Adipose tissue (tissue), 3 donors: ENCODE measurements around the gene ITPRIP. TPM values are rescaled to one million over a fixed set of nuclear protein-coding genes. Genes with fewer than 3 reads are reported as not detected.

Source experiments
- H3K27ac ChIP-seq: one replicate; pipeline ENCODE4 v1.5.1; 2013; ENCODE audit warnings: low read depth, low read length
- WGBS, 3 donors: extraction: QIAGEN DNeasy Blood & Tissue Kit; methylation state at CpG; one replicate each; pipeline ENCODE4 v1.1.7; 2013; 5-methylcytosine and 5-hydroxymethylcytosine counted together
- polyA plus RNA-seq, 3 donors: library from polyadenylated mRNA; stranded (reverse); fragments of 200-250 nt; gene quantifications; one replicate each; pipeline ENCODE4 v1.2.3, GENCODE V29; 2013
- donor health status: healthy with polysubstance abuse.
- donor health status: Bipolar disorder and iron deficiency.
- donor health status: healthy.

The ITPRIP gene
- polyA plus RNA-seq, 3 donors = 4.6 to 35.0 (median 7.6) TPM

DNA sequence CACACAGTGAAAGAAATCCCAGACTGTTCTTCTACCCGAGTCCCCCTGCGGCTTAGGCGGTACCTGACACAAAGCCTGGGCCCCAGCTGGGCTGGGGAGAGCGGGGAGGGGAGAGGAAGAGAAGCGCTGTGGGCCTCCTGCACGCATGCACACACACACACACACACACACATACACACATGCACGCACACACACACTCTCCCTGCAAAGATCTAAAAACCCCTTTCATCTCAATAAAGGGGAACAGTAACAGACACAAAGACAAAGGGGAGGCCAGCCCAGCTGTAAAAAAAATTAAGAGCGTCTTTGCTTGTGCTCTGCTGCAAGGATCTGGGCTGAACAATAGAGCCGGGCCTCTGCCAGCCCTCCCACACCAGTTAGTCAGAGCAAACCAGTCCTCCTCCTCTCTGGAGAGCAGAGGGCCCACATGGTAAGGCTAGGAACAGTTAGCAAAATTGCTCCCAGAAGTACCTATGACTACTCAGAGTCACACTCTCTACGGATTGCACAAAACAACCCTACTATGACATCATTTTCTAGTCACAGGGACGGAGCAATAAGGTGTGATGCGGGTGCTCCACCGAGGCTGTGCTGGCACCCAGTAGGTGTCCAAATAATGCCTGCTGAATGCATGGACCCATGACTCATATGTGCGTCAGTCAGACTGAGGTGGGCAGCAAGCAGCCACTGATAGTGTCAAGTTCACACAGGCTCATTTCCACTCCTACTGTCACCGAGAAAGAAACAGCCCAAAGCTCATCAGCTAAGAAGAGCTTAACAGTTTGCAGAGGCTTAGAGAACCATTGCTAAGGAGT, 9.2 kb downstream of the ITPRIP start:
- 15 to 75% (median 18%) methylated on average over 15 of the region's 15 CpGs for WGBS, 3 donors

DNA sequence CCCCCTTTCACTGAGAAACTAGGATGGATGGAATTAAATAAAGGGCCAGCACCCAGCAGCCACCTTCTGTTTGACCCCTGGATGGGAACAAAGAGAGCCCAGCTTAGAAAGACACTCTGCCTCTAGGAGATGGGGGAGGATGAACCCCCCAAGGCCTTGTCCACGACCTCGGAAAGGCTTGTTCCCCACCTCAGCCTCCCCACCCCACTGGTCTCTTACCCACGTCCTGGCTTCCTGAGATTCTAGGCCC, 9.7 kb downstream of the ITPRIP start:
- H3K27ac ChIP-seq = peak overlapping the region; percentile 91
- WGBS, 3 donors = 5 to 35% (median 7%) methylated on average over 3 of the region's 3 CpGs

More for the DNA sequence above, 9.2 kb downstream of the ITPRIP start:
- peak overlapping the region; percentile 91 for H3K27ac ChIP-seq

DNA sequence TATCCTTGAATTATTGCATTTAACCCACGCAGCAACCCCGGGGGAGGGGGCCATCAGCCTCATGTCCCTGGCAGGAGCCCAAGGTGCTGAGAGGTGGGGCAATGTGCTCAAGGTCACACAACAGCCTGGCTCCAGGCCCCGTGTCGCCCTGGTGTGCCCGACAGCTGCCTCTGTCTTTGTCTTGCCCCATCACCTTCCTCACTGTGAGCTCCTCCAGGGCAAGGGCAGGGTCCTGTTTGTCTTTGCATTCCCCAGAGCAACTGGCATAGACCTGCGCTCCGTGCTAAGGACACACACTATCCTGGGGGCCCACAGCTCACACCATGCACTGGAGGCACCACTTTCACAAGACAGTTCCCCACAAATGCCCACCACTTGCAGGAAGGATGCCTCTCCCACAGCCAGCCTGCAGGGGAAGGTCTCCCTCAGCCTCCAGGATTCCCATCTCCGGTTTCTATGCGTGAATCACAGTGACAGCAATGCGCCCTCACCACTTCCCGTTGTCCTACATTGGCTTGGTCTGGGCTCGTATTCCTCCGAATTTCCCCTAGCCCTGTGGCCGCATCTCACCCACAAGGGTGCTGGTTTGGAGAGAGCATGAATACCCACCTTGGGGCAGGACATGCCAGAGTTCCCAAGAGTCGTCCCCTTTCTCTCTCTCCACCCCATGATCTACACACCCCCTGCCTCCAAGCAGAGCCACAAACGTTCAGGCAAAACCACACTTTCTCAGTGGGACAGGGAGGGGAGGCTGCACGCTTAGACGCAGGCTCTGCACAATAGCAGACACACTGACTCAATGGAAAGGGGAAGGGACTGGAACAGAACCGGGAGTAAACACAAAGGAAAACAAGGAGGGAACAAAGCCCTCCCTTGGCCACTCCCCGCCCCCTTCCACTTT, 10.3 kb downstream of the ITPRIP start:
- H3K27ac ChIP-seq = peak overlapping the region; percentile 91
- WGBS, 3 donors = 20 to 55% (median 22%) methylated on average over 20 of the region's 20 CpGs

DNA sequence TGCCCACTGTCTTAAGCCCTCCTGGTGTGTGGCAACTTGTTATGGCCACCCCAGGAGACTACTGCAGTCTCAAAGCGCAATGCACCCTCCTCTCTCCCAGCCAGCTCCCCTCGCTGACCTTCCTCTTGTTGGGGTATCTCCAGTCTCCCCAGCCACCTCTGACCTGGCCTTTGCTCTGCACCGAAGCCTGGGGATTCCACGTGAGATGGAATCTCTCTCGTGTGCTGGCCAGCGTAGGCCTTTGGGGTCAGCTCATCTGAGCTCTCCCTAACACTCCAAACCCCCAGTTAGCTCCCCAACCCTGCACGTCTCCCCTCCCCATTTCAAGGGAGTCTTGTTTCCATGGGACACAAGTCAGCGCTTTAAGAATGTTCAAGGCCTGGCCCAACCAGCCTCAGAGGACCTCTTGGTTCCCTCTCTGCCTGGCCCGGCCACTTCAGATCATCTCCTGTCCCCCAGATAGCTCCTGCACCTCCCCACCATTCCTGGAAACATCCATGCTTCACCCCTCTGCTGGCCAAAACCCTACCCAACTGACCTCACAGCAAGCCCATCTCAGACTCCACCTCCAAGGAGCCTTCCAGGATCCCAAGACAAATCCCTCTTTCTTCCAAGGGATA, 11.2 kb downstream of the ITPRIP start:
- H3K27ac ChIP-seq = no peak overlapping the region
- 91 to 93% (median 92%) methylated on average over 9 of the region's 9 CpGs for WGBS, 3 donors

DNA sequence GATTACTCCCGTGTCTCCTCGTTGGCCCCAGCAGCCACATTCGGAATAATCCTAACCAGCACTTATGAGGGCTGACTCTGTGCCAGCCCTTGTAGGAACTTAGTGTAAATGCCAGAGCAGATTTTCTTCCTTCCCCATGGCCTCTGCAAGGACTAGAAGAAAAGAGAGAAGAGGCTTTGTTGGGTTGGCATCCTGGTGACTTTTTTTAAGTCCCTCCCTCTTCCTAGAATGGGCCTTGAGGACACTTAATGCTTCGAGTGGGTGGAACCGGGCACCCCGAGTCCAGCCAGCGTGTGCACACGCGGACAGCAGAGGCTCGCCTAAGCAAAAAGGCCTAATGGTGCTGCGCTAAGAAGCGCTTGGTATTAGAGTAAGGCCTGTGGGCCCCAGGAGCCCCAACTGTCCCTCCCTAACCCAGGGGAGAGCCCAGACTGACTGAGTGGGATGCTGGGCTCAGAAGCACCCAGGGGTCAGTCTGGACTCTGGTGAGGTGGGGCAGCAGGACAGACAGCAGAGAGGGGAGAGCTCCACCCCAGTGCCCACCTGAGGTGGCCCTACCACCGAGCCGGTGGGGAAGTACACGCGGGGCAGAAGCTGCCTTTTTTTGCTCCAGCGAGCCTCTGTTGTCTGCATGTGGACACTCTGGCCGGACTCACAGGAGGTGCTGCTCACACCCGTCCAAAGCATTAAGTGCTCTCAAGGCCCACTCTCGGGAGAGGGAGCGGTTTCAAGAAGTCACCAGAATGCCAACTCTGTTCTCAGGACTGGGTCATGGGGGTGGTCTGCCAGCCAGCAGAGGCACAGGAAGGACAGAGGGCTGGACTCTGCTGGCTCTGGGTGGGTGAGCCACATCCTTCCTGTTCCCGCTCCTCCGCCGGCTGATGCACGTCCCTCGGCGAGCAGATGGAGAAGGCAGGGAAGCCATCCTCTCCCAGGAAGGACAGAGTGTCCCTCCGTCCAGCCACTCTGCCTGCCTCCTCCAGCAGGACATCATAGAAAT, 12.5 kb downstream of the ITPRIP start:
- H3K27ac ChIP-seq = no peak overlapping the region
- WGBS, 3 donors = 38 to 90% (median 43%) methylated on average over 28 of the region's 28 CpGs

DNA sequence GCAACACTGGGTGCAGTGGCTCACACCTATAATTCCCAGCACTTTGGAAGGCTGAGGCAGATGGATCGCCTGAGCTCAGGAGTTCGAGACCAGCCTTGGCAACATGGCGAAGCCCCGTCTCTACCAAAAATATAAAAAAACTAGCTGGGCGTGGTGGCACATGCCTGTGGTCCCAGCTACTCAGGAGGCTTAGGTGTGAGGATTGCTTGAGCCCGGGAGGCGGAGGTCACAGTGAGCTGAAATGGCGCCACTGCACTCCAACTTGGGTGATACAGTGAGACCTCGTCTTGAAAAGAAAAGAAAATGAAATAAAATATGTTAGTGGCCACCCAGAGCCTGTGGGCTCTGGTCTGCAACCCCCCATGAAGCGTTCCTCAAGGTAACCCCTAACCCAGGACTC, 13.3 kb downstream of the ITPRIP start:
- no peak overlapping the region for H3K27ac ChIP-seq
- 86 to 95% (median 90%) methylated on average over 10 of the region's 10 CpGs for WGBS, 3 donors

DNA sequence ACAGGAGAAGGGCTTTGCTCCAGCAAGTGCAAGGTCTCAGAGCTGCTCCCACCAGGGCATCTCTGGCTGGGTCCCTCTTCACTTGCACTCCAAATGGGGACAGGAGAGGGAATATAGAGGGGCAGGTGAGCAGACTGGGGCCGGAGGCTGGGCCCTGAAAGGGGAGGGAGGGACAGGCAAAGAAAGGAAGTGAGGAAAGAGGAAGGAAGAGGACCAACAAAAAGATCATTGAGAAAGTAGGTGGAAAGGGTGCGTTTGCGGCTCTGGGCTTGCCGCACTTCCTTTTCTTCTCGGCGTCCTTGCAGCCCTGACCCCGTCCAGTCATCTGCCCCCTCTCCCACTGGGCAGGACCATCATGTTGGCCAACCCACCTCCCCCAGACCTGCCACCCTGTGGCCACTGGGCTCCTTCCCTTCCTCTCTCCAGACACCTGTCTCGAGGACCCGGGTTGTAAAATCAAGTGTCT, 14.0 kb downstream of the ITPRIP start:
- peak overlapping the region; percentile 56 for H3K27ac ChIP-seq
- 44 to 87% (median 52%) methylated on average over 8 to 9 of the region's 9 CpGs for WGBS, 3 donors

DNA sequence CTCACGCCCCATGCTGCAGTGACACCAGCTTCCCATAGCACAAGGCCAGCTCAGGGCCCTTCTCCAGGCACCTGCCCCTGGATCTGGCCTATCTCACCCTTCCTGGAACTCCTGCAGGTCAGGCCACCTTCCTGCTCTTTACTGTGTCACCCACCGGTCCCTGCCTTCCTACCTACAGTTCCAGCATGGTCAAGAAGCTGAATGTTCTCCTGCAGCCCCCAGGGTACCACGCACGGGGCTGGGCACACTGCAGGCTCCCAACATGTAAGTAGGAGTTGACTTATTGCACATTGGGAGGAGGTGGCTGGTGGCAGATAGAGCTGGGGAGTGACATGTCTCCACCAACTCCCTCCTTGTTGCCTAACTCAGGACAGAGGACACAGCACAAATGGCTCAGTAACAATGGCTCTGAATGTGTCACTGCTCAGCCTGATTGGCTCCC, 14.5 kb downstream of the ITPRIP start:
- WGBS, 3 donors = 67 to 100% (median 72%) methylated on average over 4 of the region's 4 CpGs
- H3K27ac ChIP-seq = peak overlapping the region; percentile 56

DNA sequence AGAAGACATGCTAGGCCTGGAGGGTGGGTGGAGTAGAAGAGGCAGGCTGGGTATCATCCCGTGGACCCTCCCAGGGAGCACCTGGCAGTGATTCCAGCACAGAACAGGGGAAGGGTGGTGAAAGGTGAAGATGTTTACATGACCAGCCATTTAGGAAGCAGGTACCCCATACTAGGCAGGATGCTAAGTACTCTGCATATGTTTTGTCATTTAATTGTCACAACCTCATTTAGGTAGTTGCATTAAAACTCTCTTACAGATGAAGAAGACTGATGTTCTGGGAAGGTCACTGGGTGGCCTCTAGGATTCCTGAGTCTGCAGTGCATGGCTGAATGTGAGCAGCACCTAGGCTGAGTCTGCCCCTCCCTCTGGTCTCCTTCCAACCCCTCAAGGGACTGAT, 15.2 kb downstream of the ITPRIP start:
- peak overlapping the region; percentile 2 for H3K27ac ChIP-seq
- 81 to 95% (median 92%) methylated on average over 1 of the region's 1 CpG for WGBS, 3 donors

DNA sequence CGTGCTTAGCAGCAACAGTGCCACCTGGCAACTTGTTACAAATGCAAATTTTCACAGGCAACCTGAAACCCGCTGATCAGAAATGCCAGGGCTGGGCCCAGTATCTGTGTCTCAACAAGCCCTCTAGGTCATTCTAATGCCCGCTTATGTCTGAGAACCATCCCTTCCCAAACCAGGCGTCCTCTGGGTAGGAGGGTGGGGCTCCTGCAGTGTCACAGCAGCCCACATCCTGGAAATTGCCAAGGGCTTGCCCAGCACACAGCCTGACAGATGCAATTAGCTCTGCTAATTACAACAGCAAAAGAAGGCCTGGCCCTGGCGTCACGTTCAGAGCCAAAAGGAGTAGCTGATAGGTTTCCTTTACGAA, 15.9 kb downstream of the ITPRIP start:
- H3K27ac ChIP-seq = no peak overlapping the region

DNA sequence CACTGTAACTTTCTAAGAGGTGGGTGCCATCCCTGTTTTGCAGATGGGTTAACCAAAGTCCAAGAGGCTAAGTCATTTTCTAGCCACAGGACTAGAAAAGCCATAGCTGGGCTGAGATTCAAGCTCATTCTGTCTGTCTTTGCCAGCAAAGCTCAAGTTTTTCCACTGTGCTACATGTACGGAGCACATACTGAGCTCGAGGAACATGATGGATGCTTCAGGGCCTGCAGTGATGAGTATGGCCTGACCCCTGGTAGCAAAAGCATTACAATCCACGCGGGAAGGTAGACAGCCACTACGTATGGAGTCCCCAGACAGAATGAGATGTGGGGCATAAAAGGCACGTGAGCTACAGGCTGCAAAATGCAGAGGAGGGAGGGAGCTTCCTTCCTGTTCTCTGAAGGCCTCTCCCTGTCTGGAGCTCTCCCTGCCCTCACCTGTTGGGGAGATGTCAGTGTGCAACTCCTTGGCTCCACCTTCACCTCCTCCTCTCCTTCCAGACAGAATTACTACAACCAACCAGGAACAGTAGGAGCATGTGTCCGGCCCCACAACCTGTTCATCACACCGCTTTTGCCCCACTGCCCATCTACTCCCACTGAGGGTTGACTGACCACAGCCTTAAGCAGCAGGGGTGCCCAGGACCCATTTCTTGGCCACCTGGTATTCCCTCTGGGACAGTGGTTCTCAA, 16.4 kb downstream of the ITPRIP start:
- H3K27ac ChIP-seq = no peak overlapping the region
- 51 to 71% (median 60%) methylated on average over 8 of the region's 8 CpGs for WGBS, 3 donors

More for the DNA sequence above, 15.9 kb downstream of the ITPRIP start:
- 35 to 45% (median 39%) methylated on average over 7 of the region's 7 CpGs for whole genome bisulfite sequencing, 3 donors

DNA sequence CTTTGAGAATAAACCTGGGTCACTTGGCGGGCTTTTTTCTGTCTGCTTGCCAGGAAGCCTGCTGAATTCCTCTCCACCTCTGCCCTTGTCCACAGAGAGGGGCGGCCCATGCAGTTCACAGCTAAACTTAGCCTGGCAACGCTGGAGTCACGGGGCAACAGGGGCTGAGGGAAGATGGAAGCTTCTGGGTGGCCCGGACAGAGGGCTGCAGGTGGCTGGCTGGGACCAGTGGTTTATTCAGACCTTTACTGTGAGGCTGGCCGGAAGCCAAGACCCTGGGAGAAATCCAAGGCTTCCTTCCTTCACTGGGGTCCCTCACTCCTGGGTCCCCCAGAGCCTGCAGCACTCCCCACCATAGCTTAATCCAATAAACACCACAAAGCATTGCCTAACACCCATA, 17.0 kb downstream of the ITPRIP start:
- WGBS, 3 donors = 57 to 86% (median 66%) methylated on average over 6 of the region's 6 CpGs
- no peak overlapping the region for H3K27ac ChIP-seq

DNA sequence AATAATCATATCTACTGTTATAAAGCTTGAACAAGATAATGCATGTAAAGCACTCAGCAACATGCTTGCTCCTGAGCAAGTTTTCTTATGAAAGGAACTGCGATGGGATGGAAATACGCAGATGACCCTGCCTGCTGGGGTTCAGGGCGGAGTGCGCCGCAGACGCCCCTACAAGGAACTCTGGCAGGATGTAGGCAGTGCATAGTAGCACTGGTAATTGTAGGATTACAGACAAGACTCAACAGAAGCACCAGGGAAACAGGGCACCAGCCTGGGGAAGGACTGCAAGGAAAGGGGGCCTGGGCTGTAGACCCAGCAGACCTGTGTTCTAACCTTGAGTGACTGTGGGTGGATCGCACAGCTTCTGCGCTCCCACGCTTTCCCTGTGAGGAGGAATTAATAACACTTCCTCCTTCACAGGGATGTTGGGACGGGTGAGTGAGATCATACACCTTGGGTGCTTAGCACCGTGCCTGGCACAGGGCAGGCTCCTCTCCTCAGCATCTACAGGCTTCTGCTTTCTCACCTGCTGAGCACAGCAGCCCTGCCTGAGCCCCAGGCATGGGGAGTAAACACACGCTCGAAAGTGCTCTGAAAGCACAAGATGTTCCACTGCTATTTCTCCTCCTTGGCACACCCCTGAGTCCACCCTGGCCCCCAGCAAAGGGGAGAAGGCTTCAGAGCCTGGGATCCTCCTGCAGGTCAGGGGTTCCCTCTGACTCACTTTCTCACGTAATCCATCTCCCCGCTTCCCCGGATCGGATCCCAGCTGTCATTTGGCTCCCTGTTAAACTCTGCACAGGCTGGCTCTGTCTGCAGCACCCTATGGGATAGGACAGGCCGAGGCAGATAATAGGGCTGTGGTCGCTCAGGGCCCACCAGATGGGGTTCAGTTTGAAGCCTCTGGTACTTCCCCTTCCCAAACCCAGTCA, 19.2 kb downstream of the ITPRIP start:
- 49 to 75% (median 62%) methylated on average over 19 of the region's 19 CpGs for WGBS, 3 donors

DNA sequence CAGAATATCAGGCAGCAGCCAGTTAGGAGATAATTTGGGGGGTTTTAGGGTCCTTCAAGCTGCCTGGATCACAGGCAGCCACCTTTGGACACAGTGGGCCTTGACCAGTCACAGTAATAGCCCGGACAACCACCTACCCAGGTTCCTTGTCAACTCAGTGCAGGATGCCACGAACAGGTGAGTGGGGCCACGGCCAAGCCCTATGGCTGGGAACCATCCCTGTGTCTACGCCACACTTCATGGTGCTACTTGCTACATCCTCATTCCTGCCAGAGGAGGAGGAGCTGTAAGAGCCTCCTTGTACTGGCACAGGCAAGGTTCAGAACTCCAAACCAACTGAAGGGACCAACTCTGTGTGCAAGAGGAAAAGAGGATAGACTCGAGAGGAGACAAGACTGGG, 19.9 kb downstream of the ITPRIP start:
- no peak overlapping the region for H3K27ac ChIP-seq
- WGBS, 3 donors = 89 to 95% (median 93%) methylated on average over 5 of the region's 5 CpGs

More for the DNA sequence above, 19.2 kb downstream of the ITPRIP start:
- no peak overlapping the region for H3K27ac ChIP-seq

DNA sequence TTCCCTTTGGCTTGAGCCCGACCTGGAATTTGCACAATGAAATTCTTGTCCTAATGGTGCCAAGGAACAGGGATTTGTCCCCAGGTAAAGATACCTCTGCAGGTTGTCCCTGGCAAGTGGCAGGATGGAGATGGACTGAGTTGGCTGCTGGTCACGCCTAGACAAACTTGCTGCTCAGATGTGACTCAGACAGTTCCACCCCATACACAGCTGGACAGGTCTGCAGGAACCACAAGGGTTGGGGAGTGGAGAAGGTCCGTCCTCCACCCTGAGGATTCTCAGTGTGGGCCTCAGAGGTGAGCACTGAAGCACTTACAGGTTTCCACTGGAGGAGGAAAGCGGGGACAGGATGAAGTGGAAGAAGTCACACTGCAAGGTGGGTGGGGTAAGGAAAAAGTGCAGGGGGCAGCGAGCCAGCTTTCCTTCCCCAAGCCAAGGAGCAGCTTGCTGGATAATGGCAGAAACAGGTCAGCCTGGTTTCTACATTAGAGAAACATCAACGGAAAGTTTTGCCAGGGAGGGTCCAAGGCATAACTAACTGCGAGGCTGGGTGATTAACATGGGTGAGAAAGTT, 20.5 kb downstream of the ITPRIP start:
- H3K27ac ChIP-seq = no peak overlapping the region
- WGBS, 3 donors = 74 to 83% (median 78%) methylated on average over 7 of the region's 7 CpGs

DNA sequence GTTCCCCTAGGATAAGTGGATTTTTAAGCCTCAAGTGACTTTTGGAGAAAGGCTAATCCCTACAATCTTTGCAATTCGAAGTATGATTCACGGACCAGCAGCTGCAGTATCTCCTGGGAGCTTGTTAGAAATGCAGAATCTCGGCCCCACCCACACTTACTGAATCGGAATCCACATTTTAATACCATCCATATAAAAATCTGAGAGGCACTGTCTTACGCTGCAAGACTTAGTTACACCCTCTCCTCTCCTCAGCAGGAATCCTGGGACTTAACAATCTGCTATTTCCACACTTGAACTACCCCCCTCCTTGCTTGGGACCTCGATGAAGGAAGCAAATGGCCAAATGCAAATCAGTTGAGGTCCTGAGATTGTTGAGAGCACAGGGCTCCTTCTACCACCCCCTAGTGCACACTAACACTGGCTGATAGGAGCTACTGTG, 21.0 kb downstream of the ITPRIP start:
- no peak overlapping the region for H3K27ac ChIP-seq
- 42 to 67% (median 52%) methylated on average over 6 of the region's 6 CpGs for WGBS, 3 donors
